ENCODE results near the gene IQGAP2.

The IQGAP2 gene

GRCh38 chr5:76704131-76704663 is 301.1 kb downstream of the IQGAP2 start:
- Histone ChIP-seq H3K4me3 (ENCODE audit: low read depth, low read length) (no peak overlapping the region), H3K36me3 (ENCODE audit: control insufficient read depth, insufficient read depth, low read length) (no peaks in the 10 kb centered on the region), H3K27me3 (ENCODE audit: control insufficient read depth, insufficient read depth, low read length) (no peaks in the 10 kb centered on the region), H3K9me3 (ENCODE audit: control insufficient read depth, low read length) (no peaks in the 10 kb centered on the region), H2AFZ (no peak overlapping the region), H3K79me2 (no peaks in the 10 kb centered on the region), H3K27ac (no peak overlapping the region), H3K4me1 (no peaks in the 10 kb centered on the region), H3K4me2 (ENCODE audit: low read length) (no peak overlapping the region), H3K9ac (no peak overlapping the region)
- no peak for TF ChIP-seq CTCF (IDR thresholded peaks at IDR 0.05)

GRCh38 chr5:76705574-76705973 is 302.5 kb downstream of the IQGAP2 start:
- H3K79me2 ChIP-seq, result no peaks in the 10 kb centered on the region
- H3K4me3 ChIP-seq (ENCODE audit: low read depth, low read length), result no peak overlapping the region
- H3K27me3 ChIP-seq (ENCODE audit: control insufficient read depth, insufficient read depth, low read length), result no peaks in the 10 kb centered on the region
- H2AFZ ChIP-seq, result no peak overlapping the region
- H3K9ac ChIP-seq, result no peak overlapping the region
- no peaks in the 10 kb centered on the region for H3K9me3 ChIP-seq (ENCODE audit: control insufficient read depth, low read length)
- no peaks in the 10 kb centered on the region for H3K36me3 ChIP-seq (ENCODE audit: control insufficient read depth, insufficient read depth, low read length)
- H3K27ac ChIP-seq, result no peak overlapping the region
- H3K4me2 ChIP-seq (ENCODE audit: low read length), result no peak overlapping the region
- H3K4me1 ChIP-seq, result no peaks in the 10 kb centered on the region
- no peak for TF ChIP-seq CTCF (IDR thresholded peaks at IDR 0.05)

- H2AFZ ChIP-seq, result no peak overlapping the region
- H3K4me2 ChIP-seq (ENCODE audit: low read length), result no peak overlapping the region
- no peaks in the 10 kb centered on the region for H3K9me3 ChIP-seq (ENCODE audit: control insufficient read depth, low read length)
- H3K4me3 ChIP-seq (ENCODE audit: low read depth, low read length), result no peak overlapping the region
- no peak overlapping the region for H3K27ac ChIP-seq
- H3K4me1 ChIP-seq, result no peaks in the 10 kb centered on the region
- no peaks in the 10 kb centered on the region for H3K79me2 ChIP-seq
- TF ChIP-seq CTCF (IDR thresholded peaks at IDR 0.05), result no peak
- H3K9ac ChIP-seq, result no peak overlapping the region
- no peaks in the 10 kb centered on the region for H3K27me3 ChIP-seq (ENCODE audit: control insufficient read depth, insufficient read depth, low read length)
- H3K36me3 ChIP-seq (ENCODE audit: control insufficient read depth, insufficient read depth, low read length), result no peaks in the 10 kb centered on the region
Measured at GRCh38 chr5:76709762-76710161, 306.7 kb downstream of the IQGAP2 start.

DNA sequence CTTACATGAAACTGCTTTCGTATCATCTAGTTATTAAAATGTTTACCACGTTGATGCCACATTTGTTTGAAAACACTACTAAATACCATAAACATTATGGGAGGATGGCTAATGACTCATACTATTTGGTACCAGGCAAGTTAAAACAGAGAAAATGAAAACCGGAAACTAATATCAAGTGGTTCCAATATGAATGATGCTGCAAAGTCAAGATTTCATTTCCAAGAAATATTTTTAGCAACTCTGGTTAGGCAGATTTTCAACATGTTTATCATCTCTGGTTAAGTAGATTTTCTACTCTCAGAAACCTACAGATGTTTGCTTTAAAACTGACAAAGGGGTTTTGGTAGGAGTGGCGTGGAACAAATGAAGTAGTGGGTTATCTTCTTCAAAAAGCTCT is 307.9 kb downstream of the IQGAP2 start:
- TF ChIP-seq CTCF (IDR thresholded peaks at IDR 0.05), result no peak
- Histone ChIP-seq H3K9me3 (ENCODE audit: control insufficient read depth, low read length) (no peaks in the 10 kb centered on the region), H3K4me2 (ENCODE audit: low read length) (no peak overlapping the region)

GRCh38 chr5:76714751-76715485 is 311.8 kb downstream of the IQGAP2 start:
- H3K27ac ChIP-seq, result no peak overlapping the region
- H3K4me2 ChIP-seq (ENCODE audit: low read length), result peak overlapping the region; percentile 95
- H3K79me2 ChIP-seq, result no peaks in the 10 kb centered on the region
- TF ChIP-seq CTCF (IDR thresholded peaks at IDR 0.05), result no peak
- no peaks in the 10 kb centered on the region for H3K27me3 ChIP-seq (ENCODE audit: control insufficient read depth, insufficient read depth, low read length)
- peak overlapping the region; percentile 60 for H3K4me3 ChIP-seq (ENCODE audit: low read depth, low read length)
- peaks cover 2% of the 10 kb centered on the region for H3K4me1 ChIP-seq
- peak overlapping the region; percentile 90 for H2AFZ ChIP-seq
- no peak overlapping the region for H3K9ac ChIP-seq
- H3K9me3 ChIP-seq (ENCODE audit: control insufficient read depth, low read length), result no peaks in the 10 kb centered on the region
- H3K36me3 ChIP-seq (ENCODE audit: control insufficient read depth, insufficient read depth, low read length), result no peaks in the 10 kb centered on the region

More for the DNA sequence above, 307.9 kb downstream of the IQGAP2 start:
- H3K36me3 ChIP-seq (ENCODE audit: control insufficient read depth, insufficient read depth, low read length), result no peaks in the 10 kb centered on the region
- H3K27ac ChIP-seq, result no peak overlapping the region
- H3K4me1 ChIP-seq, result no peaks in the 10 kb centered on the region
- no peak overlapping the region for H3K4me3 ChIP-seq (ENCODE audit: low read depth, low read length)
- H2AFZ ChIP-seq, result no peak overlapping the region
- no peaks in the 10 kb centered on the region for H3K79me2 ChIP-seq
- H3K27me3 ChIP-seq (ENCODE audit: control insufficient read depth, insufficient read depth, low read length), result no peaks in the 10 kb centered on the region
- H3K9ac ChIP-seq, result no peak overlapping the region
